HCT116 (cell line): Measurements from ENCODE around the gene TANC1. TPM values are rescaled to one million over a fixed set of nuclear protein-coding genes. Genes with fewer than 3 reads are reported as not detected.

Experiments used
- ATAC-seq: fragments of 200-7000 bp; cut with Tn5 transposase; 2 replicates; pipeline ENCODE4 v1.9.1; 2020; ENCODE audit warnings: mild to moderate bottlenecking, moderate library complexity
- BruUV-seq: library from RNA; stranded (reverse); fragments of 400-500 nt; replicated peaks from 2 replicates; lab custom pipeline; 2021; lab: Mats Ljungman, UMichigan
- CTCF ChIA-PET: fragments of 300-600 bp; sonication (Branson Sonifier 250); formaldehyde crosslinking; loops from one replicate; lab custom pipeline; 2021; ENCODE audit warnings: antibody characterized with exemption; lab: Charles Lee
- POLR2A ChIA-PET: fragments of 300-600, 350-600 bp; sonication (Branson Sonifier 250); formaldehyde crosslinking; loops from one replicate; lab custom pipeline; 2021; ENCODE audit warnings: antibody characterized with exemption; lab: Charles Lee
- RAD21 ChIA-PET, 2 experiments: fragments of 300-600 bp; sonication (Branson Sonifier 250); formaldehyde crosslinking; loops; one replicate each; lab custom pipeline; 2023; ENCODE audit warnings: low total read pairs in 2 of 2; ENCODE audit not compliant: uncharacterized antibody in 2 of 2, unreplicated experiment in 2 of 2, low non-redundant PET in 1 of 2; lab: Charles Lee
- DNase-seq: peaks from one replicate; pipeline ENCODE4 v3.0.0-alpha.2; 2010; ENCODE audit warnings: low read depth, low spot score
- H2AFZ ChIP-seq: fragments of 200-600 bp; shearing (Covaris generic), sonication (generic); 2 replicates; pipeline ENCODE4 v1.6.1; 2017; ENCODE audit warnings: low read depth, mixed run types, mixed read lengths, antibody characterized with exemption, low read length; ENCODE audit not compliant: poor library complexity, severe bottlenecking
- H3K27ac ChIP-seq: 2 replicates; pipeline ENCODE4 v1.5.1; 2012; ENCODE audit warnings: low read depth, low read length
- H3K27me3 ChIP-seq: fragments of 200-600 bp; sonication (generic); 2 replicates; pipeline ENCODE4 v1.6.1; 2016; ENCODE audit warnings: mixed run types, low read length, mixed read lengths; ENCODE audit not compliant: insufficient read depth
- H3K36me3 ChIP-seq, 2 experiments: fragments of 200-500 bp in 1 of 2; fragments of 200-600 bp in 1 of 2; sonication (Bioruptor generic) in 1 of 2; sonication (generic) in 1 of 2; 2 replicates each; pipeline versions ENCODE4 v1.5.1 to v1.6.1; 2014 to 2016; ENCODE audit warnings: low read length in 2 of 2, inconsistent platforms in 1 of 2, mixed read lengths in 1 of 2, mixed run types in 1 of 2; ENCODE audit not compliant: insufficient read depth in 2 of 2, control insufficient read depth in 1 of 2
- H3K4me1 ChIP-seq, 2 experiments: fragments of 200-600 bp in 1 of 2; sonication (generic) in 1 of 2; 2 replicates each; pipeline versions ENCODE4 v1.5.1 to v1.6.1; 2012 to 2017; ENCODE audit warnings: low read length in 2 of 2, inconsistent platforms in 1 of 2, mild to moderate bottlenecking in 1 of 2, mixed read lengths in 1 of 2, mixed run types in 1 of 2, moderate library complexity in 1 of 2; ENCODE audit not compliant: insufficient read depth in 2 of 2, control insufficient read depth in 1 of 2
- H3K4me2 ChIP-seq: fragments of 200-600 bp; sonication (generic); 2 replicates; pipeline ENCODE4 v1.6.1; 2017; ENCODE audit warnings: mixed run types, low read length, mixed read lengths
- H3K4me3 ChIP-seq, 2 experiments: fragments of 200-600 bp in 1 of 2; sonication (generic) in 1 of 2; replicated peaks in 1 of 2; 2 replicates each; pipeline ENCODE4 v1.5.1; 2011 to 2016; ENCODE audit warnings: low read length in 2 of 2, control low read depth in 1 of 2, low read depth in 1 of 2, mild to moderate bottlenecking in 1 of 2, mixed read lengths in 1 of 2, mixed run types in 1 of 2
- H3K79me2 ChIP-seq: fragments of 200-600 bp; sonication (generic); 2 replicates; pipeline ENCODE4 v1.6.1; 2017; ENCODE audit warnings: mild to moderate bottlenecking, mixed run types, low read length, moderate library complexity, mixed read lengths; ENCODE audit not compliant: insufficient read depth
- H3K9ac ChIP-seq: fragments of 200-600 bp; sonication (generic); 2 replicates; pipeline ENCODE4 v1.6.1; 2016; ENCODE audit warnings: low read length, mixed read lengths
- H3K9me2 ChIP-seq: fragments of 200-600 bp; sonication (generic), shearing (Covaris generic); 2 replicates; pipeline ENCODE4 v1.6.1; 2017; ENCODE audit warnings: mixed run types, mild to moderate bottlenecking, moderate library complexity; ENCODE audit not compliant: insufficient read depth
- H3K9me3 ChIP-seq, 2 experiments: fragments of 200-500 bp in 1 of 2; fragments of 200-600 bp in 1 of 2; sonication (Bioruptor generic) in 1 of 2; sonication (generic) in 1 of 2; 2 replicates each; pipeline ENCODE4 v1.6.1; 2014 to 2017; ENCODE audit warnings: low read length in 2 of 2, mixed read lengths in 2 of 2, inconsistent platforms in 1 of 2, low read depth in 1 of 2, mild to moderate bottlenecking in 1 of 2, mixed run types in 1 of 2, moderate library complexity in 1 of 2; ENCODE audit not compliant: control insufficient read depth in 1 of 2, insufficient read depth in 1 of 2
- H4K20me1 ChIP-seq: fragments of 200-600 bp; sonication (generic), shearing (Covaris generic); 2 replicates; pipeline ENCODE4 v1.6.1; 2017; ENCODE audit warnings: mixed run types, mild to moderate bottlenecking, moderate library complexity; ENCODE audit not compliant: insufficient read depth
- CEBPB ChIP-seq: IDR thresholded peaks from 2 replicates; pipeline ENCODE4 v1.6.1; 2012; ENCODE audit warnings: low read depth
- EGR1 ChIP-seq: IDR thresholded peaks from 2 replicates; pipeline ENCODE4 v1.6.1; 2012; ENCODE audit warnings: low read depth
- ELF1 ChIP-seq: IDR thresholded peaks from 2 replicates; pipeline ENCODE4 v1.6.1; 2012; ENCODE audit warnings: low read depth, borderline replicate concordance
- EZH2phosphoT487 ChIP-seq: fragments of 200-600 bp; IDR thresholded peaks from 2 replicates; pipeline ENCODE4 v1.6.1; 2018; ENCODE audit warnings: antibody characterized with exemption, borderline replicate concordance
- JUND ChIP-seq: IDR thresholded peaks from 2 replicates; pipeline ENCODE4 v1.6.1; 2012
- POLR2A ChIP-seq: IDR thresholded peaks from 2 replicates; pipeline ENCODE4 v1.7.0; 2011; ENCODE audit warnings: borderline replicate concordance; ENCODE audit not compliant: insufficient read depth, insufficient read length; ENCODE audit errors: extremely low read depth
- RAD21 ChIP-seq: IDR thresholded peaks from 2 replicates; pipeline ENCODE4 v1.6.1; 2012; ENCODE audit warnings: low read depth, mild to moderate bottlenecking
- SIN3A ChIP-seq: IDR thresholded peaks from 2 replicates; pipeline ENCODE4 v1.6.1; 2012; ENCODE audit warnings: low read depth
- TCF7L2 ChIP-seq: IDR thresholded peaks from 2 replicates; pipeline ENCODE4 v1.7.0; 2011; ENCODE audit warnings: borderline replicate concordance, inconsistent platforms; ENCODE audit not compliant: insufficient read depth, insufficient read length; ENCODE audit errors: extremely low read depth
- YY1 ChIP-seq: IDR thresholded peaks from 2 replicates; pipeline ENCODE4 v1.6.1; 2011; ENCODE audit warnings: low read length, low read depth, moderate library complexity, mild to moderate bottlenecking; ENCODE audit not compliant: insufficient replicate concordance; ENCODE audit errors: extremely low read depth
- ZFX ChIP-seq: fragments of 450-650 bp; IDR thresholded peaks from 2 replicates; pipeline ENCODE4 v1.6.1; 2017
- ZNF274 ChIP-seq: fragments of 200-500 bp; sonication (Bioruptor generic); IDR thresholded peaks from 2 replicates; pipeline ENCODE4 v1.6.1; 2014; ENCODE audit warnings: mild to moderate bottlenecking, low read depth, low read length, inconsistent platforms
- intact Hi-C: fragments of 100-400 bp; cut with micrococcal nuclease; formaldehyde crosslinking; loops from 2 replicates; pipeline ENCODE4 v1.10.0; 2022
- total RNA-seq: library from RNA; stranded (reverse); gene quantifications from one replicate; pipeline ENCODE4 v1.2.1, GENCODE V29; 2021; ENCODE audit not compliant: unreplicated experiment
- TF ChIP-seq, protein P1 (sequence below): IDR thresholded peaks from 2 replicates; pipeline ENCODE4 v1.6.1; 2012; ENCODE audit warnings: low read depth

TANC1 gene
- total RNA-seq, 1 experiment from 2014 or later, result 15.1 TPM

DNA sequence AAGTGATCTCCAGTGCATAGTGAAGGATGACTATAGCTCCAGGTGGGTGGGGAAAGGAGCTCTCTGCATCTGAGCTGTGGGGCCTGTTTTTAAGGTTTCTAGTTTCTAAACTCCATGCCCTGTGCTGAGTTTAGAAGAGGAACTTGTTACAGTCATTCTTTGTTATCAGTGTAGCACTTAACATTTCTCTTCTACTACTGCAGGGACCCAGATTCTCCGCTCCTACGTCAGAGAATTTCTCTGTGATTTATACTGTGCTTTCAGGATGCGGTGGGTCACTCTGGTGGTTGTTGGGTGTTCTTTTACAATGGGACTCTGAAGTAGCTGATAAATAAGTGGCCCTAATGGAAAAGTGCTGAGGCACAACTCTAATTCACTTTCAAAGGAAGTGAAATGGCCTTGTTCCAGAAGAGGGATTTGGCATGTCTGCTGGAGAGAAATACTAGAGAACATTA, 196.0 kb downstream of the TANC1 start:
- ChIA-PET RAD21 (no interaction called here), POLR2A (no interaction called here), CTCF (no interaction called here)
- H3K79me2 ChIP-seq, result no peaks in the 10 kb centered on the region
- DNase-seq, result no peak
- H3K36me3 ChIP-seq, result no peaks in the 10 kb centered on the region
- TF ChIP-seq ELF1 (no peak), YY1 (no peak), RAD21 (no peak), EZH2phosphoT487 (no peak), POLR2A (no peak), EGR1 (no peak), SIN3A (no peak), ZFX (no peak), ZNF274 (no peak), CEBPB (no peak), JUND (no peak), TCF7L2 (no peak)
- TF ChIP-seq, protein P1, sequence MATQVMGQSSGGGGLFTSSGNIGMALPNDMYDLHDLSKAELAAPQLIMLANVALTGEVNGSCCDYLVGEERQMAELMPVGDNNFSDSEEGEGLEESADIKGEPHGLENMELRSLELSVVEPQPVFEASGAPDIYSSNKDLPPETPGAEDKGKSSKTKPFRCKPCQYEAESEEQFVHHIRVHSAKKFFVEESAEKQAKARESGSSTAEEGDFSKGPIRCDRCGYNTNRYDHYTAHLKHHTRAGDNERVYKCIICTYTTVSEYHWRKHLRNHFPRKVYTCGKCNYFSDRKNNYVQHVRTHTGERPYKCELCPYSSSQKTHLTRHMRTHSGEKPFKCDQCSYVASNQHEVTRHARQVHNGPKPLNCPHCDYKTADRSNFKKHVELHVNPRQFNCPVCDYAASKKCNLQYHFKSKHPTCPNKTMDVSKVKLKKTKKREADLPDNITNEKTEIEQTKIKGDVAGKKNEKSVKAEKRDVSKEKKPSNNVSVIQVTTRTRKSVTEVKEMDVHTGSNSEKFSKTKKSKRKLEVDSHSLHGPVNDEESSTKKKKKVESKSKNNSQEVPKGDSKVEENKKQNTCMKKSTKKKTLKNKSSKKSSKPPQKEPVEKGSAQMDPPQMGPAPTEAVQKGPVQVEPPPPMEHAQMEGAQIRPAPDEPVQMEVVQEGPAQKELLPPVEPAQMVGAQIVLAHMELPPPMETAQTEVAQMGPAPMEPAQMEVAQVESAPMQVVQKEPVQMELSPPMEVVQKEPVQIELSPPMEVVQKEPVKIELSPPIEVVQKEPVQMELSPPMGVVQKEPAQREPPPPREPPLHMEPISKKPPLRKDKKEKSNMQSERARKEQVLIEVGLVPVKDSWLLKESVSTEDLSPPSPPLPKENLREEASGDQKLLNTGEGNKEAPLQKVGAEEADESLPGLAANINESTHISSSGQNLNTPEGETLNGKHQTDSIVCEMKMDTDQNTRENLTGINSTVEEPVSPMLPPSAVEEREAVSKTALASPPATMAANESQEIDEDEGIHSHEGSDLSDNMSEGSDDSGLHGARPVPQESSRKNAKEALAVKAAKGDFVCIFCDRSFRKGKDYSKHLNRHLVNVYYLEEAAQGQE, result no peak
- H3K27ac ChIP-seq, result no peak overlapping the region
- no peak overlapping the region for H3K4me2 ChIP-seq
- no peaks in the 10 kb centered on the region for H3K9me3 ChIP-seq
- H3K9ac ChIP-seq, result no peak overlapping the region
- H3K9me2 ChIP-seq, result no peaks in the 10 kb centered on the region
- no peak for ATAC-seq
- no TSS peak for BruUV-seq
- no peak overlapping the region for H3K4me3 ChIP-seq
- no peaks in the 10 kb centered on the region for H3K27me3 ChIP-seq
- H4K20me1 ChIP-seq, result no peaks in the 10 kb centered on the region
- no peak overlapping the region for H2AFZ ChIP-seq
- H3K4me1 ChIP-seq, result no peaks in the 10 kb centered on the region
- intact Hi-C loops, result no loop called here
